OCI-LY3 (cell line): ENCODE data around the gene PPM1N.

Experiments used
- H2AFZ ChIP-seq: fragments of 200-600, 300-600 bp; shearing (Covaris generic); 2 replicates; pipeline ENCODE4 v1.6.0; 2014; ENCODE audit warnings: antibody characterized with exemption, low read depth, low read length
- H3K27ac ChIP-seq: fragments of 200-600, 300-600 bp; sonication (generic); 2 replicates; pipeline ENCODE4 v1.5.1; 2014; ENCODE audit warnings: mild to moderate bottlenecking, low read length, moderate library complexity, mixed read lengths
- H3K27me3 ChIP-seq: fragments of 200-600, 300-600 bp; sonication (generic); 2 replicates; pipeline ENCODE4 v1.6.1; 2014; ENCODE audit warnings: low read depth, low read length, mixed read lengths
- H3K36me3 ChIP-seq: fragments of 200-600, 300-600 bp; sonication (generic); replicated peaks from 2 replicates; pipeline ENCODE3; 2014; ENCODE audit warnings: low read depth, low read length, mixed read lengths
- H3K4me1 ChIP-seq: fragments of 300-600, 200-600 bp; sonication (generic); 2 replicates; pipeline ENCODE4 v1.6.1; 2014; ENCODE audit warnings: low read length, mixed read lengths
- H3K4me2 ChIP-seq: fragments of 200-600, 300-600 bp; sonication (generic); 2 replicates; pipeline ENCODE4 v1.6.1; 2014; ENCODE audit warnings: low read length, mixed read lengths
- H3K4me3 ChIP-seq: fragments of 300-600, 200-600 bp; sonication (generic); 2 replicates; pipeline ENCODE4 v1.5.1; 2014; ENCODE audit warnings: antibody characterized with exemption, mild to moderate bottlenecking, low read length, moderate library complexity
- H3K79me2 ChIP-seq: fragments of 300-600, 200-600 bp; shearing (Covaris generic); 2 replicates; pipeline ENCODE4 v1.6.1; 2014; ENCODE audit warnings: mild to moderate bottlenecking, low read length, mixed read lengths
- H3K9ac ChIP-seq: fragments of 300-600, 200-600 bp; shearing (Covaris generic); 2 replicates; pipeline ENCODE4 v1.6.0; 2014; ENCODE audit warnings: mild to moderate bottlenecking, low read length, moderate library complexity
- H3K9me3 ChIP-seq: fragments of 200-600, 300-600 bp; shearing (Covaris generic); 2 replicates; pipeline ENCODE4 v1.6.1; 2014; ENCODE audit warnings: low read length, mixed read lengths; ENCODE audit not compliant: insufficient read depth
- H4K20me1 ChIP-seq: fragments of 200-600, 300-600 bp; sonication (generic); 2 replicates; pipeline ENCODE4 v1.6.1; 2016; ENCODE audit warnings: low read length, mixed read lengths; ENCODE audit not compliant: insufficient read depth
- EZH2phosphoT487 ChIP-seq: fragments of 200-600 bp; shearing (Covaris generic); IDR thresholded peaks from 2 replicates; pipeline ENCODE4 v1.6.1; 2018; ENCODE audit warnings: antibody characterized with exemption, mixed run types, low read depth
- TF ChIP-seq, protein P1 (sequence below): fragments of 200-600, 300-600 bp; sonication (generic); IDR thresholded peaks from 2 replicates; pipeline ENCODE4 v1.5.1; 2014; ENCODE audit warnings: antibody characterized with exemption, low read length, low read depth

Gene PPM1N

DNA sequence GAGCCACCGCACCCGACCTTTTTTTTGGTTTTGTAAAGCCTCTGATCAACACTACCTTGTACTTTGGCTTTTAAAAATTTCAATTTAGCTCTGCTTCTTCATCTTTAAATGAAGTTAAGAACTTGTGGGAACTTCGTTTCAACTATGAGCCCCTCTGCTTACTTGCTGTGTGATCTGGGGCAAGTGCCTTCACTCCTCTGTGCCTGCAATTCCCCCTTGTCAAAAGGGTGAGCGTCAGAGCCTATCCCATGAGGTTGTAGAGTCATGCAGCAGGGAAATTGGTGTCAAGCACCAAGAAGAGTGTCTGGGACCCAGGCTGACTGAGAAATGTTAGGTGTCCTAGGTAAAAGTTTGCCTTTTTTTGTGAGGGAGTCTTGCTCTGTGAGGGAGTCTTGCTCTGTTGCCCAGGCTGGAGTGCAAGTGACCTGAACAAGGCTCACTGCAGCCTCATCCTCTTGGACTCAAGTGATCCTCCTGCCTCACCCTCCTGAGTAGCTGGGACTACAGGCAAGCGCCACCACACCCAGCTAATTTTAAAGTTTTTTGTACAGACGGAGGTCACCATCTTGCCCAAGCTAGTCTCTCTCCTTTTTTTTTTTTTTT is 14.7 kb downstream of the PPM1N start:
- Histone ChIP-seq H3K9ac (no peak overlapping the region), H4K20me1 (peaks cover 25% of the 10 kb centered on the region), H3K27me3 (no peaks in the 10 kb centered on the region), H3K4me1 (peaks cover 40% of the 10 kb centered on the region), H3K4me3 (no peak overlapping the region), H3K36me3 (peaks cover 33% of the 10 kb centered on the region), H2AFZ (no peak overlapping the region), H3K27ac (no peak overlapping the region), H3K79me2 (peaks cover 85% of the 10 kb centered on the region), H3K9me3 (no peaks in the 10 kb centered on the region), H3K4me2 (no peak overlapping the region)
- no peak for TF ChIP-seq EZH2phosphoT487
- TF ChIP-seq, protein P1, sequence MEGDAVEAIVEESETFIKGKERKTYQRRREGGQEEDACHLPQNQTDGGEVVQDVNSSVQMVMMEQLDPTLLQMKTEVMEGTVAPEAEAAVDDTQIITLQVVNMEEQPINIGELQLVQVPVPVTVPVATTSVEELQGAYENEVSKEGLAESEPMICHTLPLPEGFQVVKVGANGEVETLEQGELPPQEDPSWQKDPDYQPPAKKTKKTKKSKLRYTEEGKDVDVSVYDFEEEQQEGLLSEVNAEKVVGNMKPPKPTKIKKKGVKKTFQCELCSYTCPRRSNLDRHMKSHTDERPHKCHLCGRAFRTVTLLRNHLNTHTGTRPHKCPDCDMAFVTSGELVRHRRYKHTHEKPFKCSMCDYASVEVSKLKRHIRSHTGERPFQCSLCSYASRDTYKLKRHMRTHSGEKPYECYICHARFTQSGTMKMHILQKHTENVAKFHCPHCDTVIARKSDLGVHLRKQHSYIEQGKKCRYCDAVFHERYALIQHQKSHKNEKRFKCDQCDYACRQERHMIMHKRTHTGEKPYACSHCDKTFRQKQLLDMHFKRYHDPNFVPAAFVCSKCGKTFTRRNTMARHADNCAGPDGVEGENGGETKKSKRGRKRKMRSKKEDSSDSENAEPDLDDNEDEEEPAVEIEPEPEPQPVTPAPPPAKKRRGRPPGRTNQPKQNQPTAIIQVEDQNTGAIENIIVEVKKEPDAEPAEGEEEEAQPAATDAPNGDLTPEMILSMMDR = no peak

DNA sequence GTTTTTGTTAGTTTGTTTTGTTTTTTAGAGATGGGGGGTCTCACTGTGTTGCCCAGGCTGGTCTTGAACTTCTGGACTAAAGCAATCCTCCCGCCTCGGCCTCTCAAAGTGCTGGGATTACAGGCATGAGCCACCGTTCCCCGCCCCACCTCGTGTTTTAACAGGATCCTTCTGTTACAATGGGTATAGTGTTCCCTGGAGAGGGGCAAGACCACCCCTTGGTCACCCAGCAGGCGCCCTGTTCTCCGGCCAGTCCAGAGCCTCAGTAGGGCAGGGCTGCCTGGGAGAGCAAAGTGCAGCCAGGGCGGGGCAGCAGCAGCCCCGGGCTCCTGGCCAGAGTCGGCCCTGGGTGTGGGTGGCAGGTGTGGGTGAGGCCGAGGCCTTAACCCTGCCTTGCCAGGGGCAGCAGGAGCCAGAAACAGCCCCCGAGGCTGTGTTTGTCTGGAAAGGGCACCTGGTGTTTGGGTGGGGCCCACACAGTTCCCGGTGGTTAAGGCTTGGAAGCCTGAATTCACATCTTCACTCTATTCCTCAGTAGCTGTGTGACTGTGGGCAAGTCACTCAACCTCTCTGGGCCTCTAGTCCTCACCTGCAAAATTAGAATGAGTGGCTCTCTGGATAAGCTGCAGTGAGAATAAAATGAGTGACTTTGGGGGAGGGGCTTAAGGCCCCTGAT is 16.3 kb downstream of the PPM1N start:
- no peaks in the 10 kb centered on the region for H3K9me3 ChIP-seq
- peak overlapping the region; percentile 80 for H3K27ac ChIP-seq
- peaks cover 70% of the 10 kb centered on the region for H3K79me2 ChIP-seq
- H3K27me3 ChIP-seq = no peaks in the 10 kb centered on the region
- peaks cover 37% of the 10 kb centered on the region for H3K4me1 ChIP-seq
- TF ChIP-seq EZH2phosphoT487 = no peak
- TF ChIP-seq, protein P1 = no peak
- H3K36me3 ChIP-seq = peaks cover 32% of the 10 kb centered on the region
- H3K9ac ChIP-seq = peak overlapping the region; percentile 47
- H4K20me1 ChIP-seq = peaks cover 24% of the 10 kb centered on the region
- no peak overlapping the region for H2AFZ ChIP-seq
- H3K4me3 ChIP-seq = peak overlapping the region; percentile 45
- peak overlapping the region; percentile 74 for H3K4me2 ChIP-seq

DNA sequence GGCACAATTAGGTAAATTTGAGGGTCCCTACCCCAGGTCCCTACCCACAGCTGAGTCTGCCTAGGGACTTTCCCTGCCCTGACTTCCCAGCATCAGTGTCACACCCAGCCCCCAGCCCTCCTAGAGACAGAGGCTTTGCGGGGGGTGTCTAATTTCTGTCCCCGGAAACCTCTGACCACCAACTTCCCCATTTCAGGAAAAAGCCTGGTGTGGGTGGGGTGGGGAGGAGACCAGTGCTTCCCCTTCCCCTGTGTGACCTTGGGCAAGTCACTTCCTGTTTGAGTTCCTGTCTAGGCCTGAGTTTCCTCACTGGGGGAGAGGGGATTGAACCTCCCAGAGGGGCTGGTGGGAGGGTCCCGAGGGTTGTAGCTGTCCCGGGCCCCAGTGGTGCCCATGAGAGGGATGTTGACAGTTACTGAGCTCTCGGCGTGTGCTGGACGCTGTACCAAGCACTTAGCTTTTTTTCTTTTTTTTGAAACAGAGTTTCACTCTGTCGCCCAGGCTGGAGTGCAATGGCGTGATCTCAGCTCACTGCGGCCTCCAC is 16.9 kb downstream of the PPM1N start:
- H3K4me3 ChIP-seq = peak overlapping the region; percentile 45
- H3K36me3 ChIP-seq = peaks cover 31% of the 10 kb centered on the region
- H4K20me1 ChIP-seq = peaks cover 19% of the 10 kb centered on the region
- peaks cover 32% of the 10 kb centered on the region for H3K4me1 ChIP-seq
- no peak for TF ChIP-seq EZH2phosphoT487
- TF ChIP-seq, protein P1 = no peak
- H3K4me2 ChIP-seq = peak overlapping the region; percentile 74
- peaks cover 63% of the 10 kb centered on the region for H3K79me2 ChIP-seq
- H2AFZ ChIP-seq = no peak overlapping the region
- H3K9me3 ChIP-seq = no peaks in the 10 kb centered on the region
- H3K9ac ChIP-seq = peak overlapping the region; percentile 47; the same call in 1 of the 2 replicates
- H3K27me3 ChIP-seq = no peaks in the 10 kb centered on the region
- peak overlapping the region; percentile 80 for H3K27ac ChIP-seq

DNA sequence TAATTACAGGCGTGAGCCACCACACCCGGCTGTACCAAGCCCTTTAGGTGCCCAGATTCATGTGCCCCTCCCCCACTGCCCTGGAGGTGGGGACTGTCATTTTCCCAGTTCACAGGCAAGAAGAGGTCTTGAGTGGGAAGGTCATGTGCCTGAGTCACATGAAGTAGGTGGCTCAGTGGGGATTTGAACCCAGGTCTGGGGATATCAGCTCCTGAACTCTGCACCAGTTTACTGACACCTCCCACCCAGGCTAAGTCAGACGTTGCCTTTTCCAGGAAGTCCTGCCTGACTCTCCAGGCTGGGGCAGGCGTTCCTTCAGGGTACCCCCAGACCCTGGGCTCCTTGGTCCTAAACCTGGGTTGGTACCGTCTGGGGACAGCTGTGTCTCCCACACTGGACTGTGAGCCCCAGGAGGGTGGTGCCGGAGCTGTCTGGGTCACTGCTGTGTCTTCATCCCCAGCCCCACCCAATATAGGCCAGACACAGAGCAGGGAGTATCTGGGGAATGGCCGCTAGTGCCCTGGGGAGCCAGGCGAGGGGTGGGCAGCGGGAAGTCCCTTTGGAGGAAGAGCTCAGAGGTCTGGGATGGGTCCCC is 17.7 kb downstream of the PPM1N start:
- peak overlapping the region; percentile 47; the same call in 1 of the 2 replicates for H3K9ac ChIP-seq
- H3K36me3 ChIP-seq = peaks cover 35% of the 10 kb centered on the region
- H3K4me2 ChIP-seq = no peak overlapping the region
- H4K20me1 ChIP-seq = peaks cover 19% of the 10 kb centered on the region
- peaks cover 32% of the 10 kb centered on the region for H3K4me1 ChIP-seq
- H3K4me3 ChIP-seq = no peak overlapping the region
- TF ChIP-seq, protein P1 = no peak
- H3K27ac ChIP-seq = peak overlapping the region; percentile 80
- no peaks in the 10 kb centered on the region for H3K9me3 ChIP-seq
- peaks cover 56% of the 10 kb centered on the region for H3K79me2 ChIP-seq
- no peak overlapping the region for H2AFZ ChIP-seq
- no peaks in the 10 kb centered on the region for H3K27me3 ChIP-seq
